GM19099 (cell line): ENCODE measurements around the gene PPIH.

ENCODE experiments used
- POLR2A ChIP-seq: IDR thresholded peaks from 3 replicates; pipeline ENCODE4 v1.6.1; 2011; ENCODE audit warnings: low read depth; ENCODE audit not compliant: insufficient read length; ENCODE audit errors: extremely low read depth

PPIH gene

GRCh38 chr1:42657981-42658876 lies at the start of gene PPIH:
PPIH (plus strand) TSS chr1:42658423; CDS start chr1:42658447, 24 bp downstream.
- TF ChIP-seq POLR2A = peak; percentile 91

DNA sequence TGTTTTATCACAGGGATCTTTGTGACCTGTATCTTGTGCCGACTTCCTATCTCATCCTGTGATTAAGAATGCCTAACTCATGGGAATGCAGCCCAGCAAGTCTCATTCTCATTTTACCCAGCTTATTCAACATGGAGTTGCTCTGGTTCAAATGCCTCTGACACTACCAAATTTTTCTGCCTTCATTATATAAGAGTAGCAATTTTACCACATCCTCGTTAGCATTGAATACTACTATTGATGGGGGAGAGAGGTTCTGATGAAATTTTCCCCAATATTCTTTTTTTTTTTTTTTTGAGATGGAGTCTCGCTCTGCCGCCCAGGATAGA lies 44.5 kb upstream of the PPIH start:
- TF ChIP-seq POLR2A = no peak

DNA sequence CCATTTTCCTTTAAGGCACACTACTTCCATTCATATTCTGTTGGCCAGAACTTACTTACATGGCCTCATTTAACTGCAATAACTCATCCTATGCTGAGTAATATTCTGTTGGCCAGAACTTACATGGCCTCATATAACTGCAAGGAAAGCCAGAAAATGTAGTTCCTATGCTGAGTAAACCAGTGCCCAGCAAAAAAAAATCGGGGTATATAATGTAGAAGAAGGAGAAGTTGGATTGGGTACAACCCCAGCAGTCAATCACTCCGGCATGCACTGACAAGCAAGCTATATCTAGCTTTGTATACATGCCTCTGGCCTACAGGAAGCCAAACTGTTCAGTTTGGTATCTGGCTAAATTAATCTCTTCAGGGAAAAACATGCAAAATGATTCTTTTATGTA lies 39.4 kb upstream of the PPIH start:
- TF ChIP-seq POLR2A = no peak

DNA sequence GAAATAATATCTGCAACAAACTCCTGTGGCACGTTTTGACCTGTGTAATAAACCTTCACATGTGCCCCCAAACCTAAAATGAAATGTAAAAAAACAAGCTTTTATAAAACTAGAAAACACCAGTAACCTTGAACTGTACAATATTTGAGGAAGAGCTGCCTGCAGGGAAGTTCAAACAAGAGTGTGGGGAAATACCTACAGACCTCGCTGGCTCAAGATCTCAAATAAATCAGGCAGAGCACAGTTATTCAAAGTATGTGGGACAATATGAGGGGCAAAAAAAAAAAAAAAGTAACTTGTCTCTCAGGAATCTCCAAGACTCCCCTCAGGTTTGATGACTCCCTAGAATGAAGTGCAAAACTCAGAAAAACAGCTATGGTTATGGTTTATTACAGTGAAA lies 37.9 kb upstream of the PPIH start:
- TF ChIP-seq POLR2A = no peak

DNA sequence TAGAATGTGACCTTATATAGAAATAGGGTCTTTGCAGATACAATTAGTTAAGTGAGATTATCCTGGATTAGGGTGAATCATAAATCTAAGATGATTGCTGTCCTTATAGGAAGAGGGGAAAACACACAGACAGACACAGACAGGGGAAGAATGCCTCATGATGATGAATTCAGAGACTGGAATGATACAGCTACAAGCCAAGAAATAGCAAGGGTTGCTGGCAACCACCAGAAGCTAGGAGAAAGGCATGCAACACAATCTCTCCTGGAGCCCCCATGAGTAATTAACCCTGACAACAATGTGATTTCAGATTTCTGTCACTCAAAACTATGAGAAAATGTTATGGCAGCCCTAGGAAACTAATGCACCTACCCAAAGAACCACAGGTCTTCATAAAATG lies 19.1 kb upstream of the PPIH start:
- TF ChIP-seq POLR2A = no peak

GRCh38 chr1:42646056-42646455 lies 12.2 kb upstream of the PPIH start:
- TF ChIP-seq POLR2A = no peak

- no peak for TF ChIP-seq POLR2A
These were observed 1.0 kb upstream of the PPIH start for GRCh38 chr1:42657201-42657600.

GRCh38 chr1:42658877-42659337 lies 684 bp downstream of the PPIH start:
- TF ChIP-seq POLR2A = no peak

GRCh38 chr1:42660907-42661500 lies 2.8 kb downstream of the PPIH start:
- no peak for TF ChIP-seq POLR2A

- TF ChIP-seq POLR2A = no peak
These were observed 11.7 kb downstream of the PPIH start for GRCh38 chr1:42669936-42670335.

- TF ChIP-seq POLR2A = no peak
These were observed 12.2 kb downstream of the PPIH start for GRCh38 chr1:42670425-42670824.

DNA sequence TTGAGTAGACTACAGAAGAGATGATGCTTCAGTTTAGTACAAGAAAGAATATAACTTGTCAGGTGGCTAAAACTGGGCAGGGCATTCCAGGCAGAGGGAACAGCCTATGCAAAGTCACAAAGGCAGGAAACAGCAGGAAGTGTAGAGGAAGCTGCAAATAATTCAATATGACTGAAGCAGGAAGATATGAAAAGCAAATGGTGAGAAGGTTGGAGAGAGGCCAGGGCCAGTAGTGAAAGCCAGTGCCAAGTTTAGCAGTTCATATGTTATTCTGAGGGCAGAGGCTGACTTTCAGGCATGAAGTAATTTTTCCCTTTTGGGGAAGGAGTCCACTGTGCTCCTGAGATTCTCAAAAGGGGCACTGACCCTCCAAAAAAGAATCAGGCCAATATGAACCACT lies 16.0 kb downstream of the PPIH start:
- TF ChIP-seq POLR2A = no peak

- no peak for TF ChIP-seq POLR2A
These were observed 16.5 kb downstream of the PPIH start for GRCh38 chr1:42674682-42675081.

GRCh38 chr1:42675467-42675866 lies 17.2 kb downstream of the PPIH start:
- no peak for TF ChIP-seq POLR2A

GRCh38 chr1:42676534-42677087 lies 18.4 kb downstream of the PPIH start:
- TF ChIP-seq POLR2A = no peak

DNA sequence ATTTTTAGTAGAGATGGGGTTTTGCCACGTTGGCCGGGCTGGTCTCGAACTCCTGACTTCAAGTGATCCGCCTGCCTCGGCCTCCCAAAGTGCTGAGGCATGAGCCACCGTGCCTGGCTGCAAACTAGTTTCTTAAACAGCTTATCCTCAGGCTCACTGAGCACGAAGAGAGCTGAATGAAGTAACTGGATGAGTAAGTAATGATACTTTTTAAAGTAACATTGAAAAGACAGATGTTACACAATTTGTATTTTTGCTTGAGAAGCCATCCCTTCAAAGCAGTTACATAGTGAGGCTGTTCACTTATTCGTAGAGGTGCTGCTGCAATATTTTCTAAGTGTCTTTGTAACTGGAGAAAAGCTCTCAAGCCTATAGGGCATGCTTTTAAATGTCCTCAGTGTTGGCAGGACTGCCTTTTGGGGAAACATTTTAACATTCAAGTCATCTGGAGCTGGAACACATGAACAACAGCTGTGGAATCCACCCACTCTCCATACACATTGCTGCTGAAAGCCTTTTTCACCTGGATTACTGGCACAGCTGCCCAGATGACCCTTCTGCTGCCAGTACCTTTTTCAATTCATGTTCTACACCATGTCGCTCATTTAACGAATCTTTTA lies 21.3 kb downstream of the PPIH start:
- TF ChIP-seq POLR2A = no peak

- TF ChIP-seq POLR2A = no peak
These were observed 21.8 kb downstream of the PPIH start for GRCh38 chr1:42680055-42680454.
